ENCODE measurements around the gene ARL2BP.

DNA sequence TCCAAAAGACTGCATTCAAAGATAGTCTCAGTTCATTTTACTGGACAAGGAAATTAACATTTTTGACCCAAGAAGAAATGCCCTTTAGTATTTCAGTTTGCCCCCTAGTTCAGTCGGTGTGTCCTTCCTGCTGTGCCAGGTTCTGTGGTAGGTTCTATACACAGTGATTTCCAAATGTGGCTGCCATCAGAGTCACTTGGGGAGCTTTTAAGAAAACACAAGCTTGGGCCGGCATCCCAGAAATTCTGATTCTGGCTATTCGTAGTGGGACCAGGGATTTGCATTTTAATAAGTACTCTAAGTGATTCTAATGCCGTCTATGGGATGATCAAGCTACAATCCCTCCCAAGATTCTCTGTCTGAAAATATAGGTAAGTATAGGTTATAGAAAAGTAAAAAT is 48.8 kb upstream of the ARL2BP start:
- TF ChIP-seq, protein P1, sequence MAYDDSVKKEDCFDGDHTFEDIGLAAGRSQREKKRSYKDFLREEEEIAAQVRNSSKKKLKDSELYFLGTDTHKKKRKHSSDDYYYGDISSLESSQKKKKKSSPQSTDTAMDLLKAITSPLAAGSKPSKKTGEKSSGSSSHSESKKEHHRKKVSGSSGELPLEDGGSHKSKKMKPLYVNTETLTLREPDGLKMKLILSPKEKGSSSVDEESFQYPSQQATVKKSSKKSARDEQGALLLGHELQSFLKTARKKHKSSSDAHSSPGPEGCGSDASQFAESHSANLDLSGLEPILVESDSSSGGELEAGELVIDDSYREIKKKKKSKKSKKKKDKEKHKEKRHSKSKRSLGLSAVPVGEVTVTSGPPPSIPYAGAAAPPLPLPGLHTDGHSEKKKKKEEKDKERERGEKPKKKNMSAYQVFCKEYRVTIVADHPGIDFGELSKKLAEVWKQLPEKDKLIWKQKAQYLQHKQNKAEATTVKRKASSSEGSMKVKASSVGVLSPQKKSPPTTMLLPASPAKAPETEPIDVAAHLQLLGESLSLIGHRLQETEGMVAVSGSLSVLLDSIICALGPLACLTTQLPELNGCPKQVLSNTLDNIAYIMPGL (CRISPR knock-in tag; IDR thresholded peaks at IDR 0.05) = no peak
- TF ChIP-seq, protein P2, sequence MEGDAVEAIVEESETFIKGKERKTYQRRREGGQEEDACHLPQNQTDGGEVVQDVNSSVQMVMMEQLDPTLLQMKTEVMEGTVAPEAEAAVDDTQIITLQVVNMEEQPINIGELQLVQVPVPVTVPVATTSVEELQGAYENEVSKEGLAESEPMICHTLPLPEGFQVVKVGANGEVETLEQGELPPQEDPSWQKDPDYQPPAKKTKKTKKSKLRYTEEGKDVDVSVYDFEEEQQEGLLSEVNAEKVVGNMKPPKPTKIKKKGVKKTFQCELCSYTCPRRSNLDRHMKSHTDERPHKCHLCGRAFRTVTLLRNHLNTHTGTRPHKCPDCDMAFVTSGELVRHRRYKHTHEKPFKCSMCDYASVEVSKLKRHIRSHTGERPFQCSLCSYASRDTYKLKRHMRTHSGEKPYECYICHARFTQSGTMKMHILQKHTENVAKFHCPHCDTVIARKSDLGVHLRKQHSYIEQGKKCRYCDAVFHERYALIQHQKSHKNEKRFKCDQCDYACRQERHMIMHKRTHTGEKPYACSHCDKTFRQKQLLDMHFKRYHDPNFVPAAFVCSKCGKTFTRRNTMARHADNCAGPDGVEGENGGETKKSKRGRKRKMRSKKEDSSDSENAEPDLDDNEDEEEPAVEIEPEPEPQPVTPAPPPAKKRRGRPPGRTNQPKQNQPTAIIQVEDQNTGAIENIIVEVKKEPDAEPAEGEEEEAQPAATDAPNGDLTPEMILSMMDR (IDR thresholded peaks at IDR 0.05) = no peak
- TF ChIP-seq CREB1 (CRISPR knock-in tag; IDR thresholded peaks at IDR 0.05) (no peak), SP1 (CRISPR knock-in tag; conservative IDR thresholded peaks at IDR 0.05) (no peak), ZNF317 (CRISPR knock-in tag; IDR thresholded peaks at IDR 0.05; ENCODE audit: borderline replicate concordance, low read depth) (no peak), FOXJ3 (CRISPR knock-in tag; IDR thresholded peaks at IDR 0.05; ENCODE audit: borderline replicate concordance) (no peak), ZNF671 (CRISPR knock-in tag; IDR thresholded peaks at IDR 0.05) (no peak), JUN (CRISPR knock-in tag; IDR thresholded peaks at IDR 0.05) (no peak)
- TF ChIP-seq, protein P3, sequence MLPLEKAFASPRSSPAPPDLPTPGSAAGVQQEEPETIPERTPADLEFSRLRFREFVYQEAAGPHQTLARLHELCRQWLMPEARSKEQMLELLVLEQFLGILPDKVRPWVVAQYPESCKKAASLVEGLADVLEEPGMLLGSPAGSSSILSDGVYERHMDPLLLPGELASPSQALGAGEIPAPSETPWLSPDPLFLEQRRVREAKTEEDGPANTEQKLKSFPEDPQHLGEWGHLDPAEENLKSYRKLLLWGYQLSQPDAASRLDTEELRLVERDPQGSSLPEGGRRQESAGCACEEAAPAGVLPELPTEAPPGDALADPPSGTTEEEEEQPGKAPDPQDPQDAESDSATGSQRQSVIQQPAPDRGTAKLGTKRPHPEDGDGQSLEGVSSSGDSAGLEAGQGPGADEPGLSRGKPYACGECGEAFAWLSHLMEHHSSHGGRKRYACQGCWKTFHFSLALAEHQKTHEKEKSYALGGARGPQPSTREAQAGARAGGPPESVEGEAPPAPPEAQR (CRISPR knock-in tag; IDR thresholded peaks at IDR 0.05) = no peak
- TF ChIP-seq, protein P4, sequence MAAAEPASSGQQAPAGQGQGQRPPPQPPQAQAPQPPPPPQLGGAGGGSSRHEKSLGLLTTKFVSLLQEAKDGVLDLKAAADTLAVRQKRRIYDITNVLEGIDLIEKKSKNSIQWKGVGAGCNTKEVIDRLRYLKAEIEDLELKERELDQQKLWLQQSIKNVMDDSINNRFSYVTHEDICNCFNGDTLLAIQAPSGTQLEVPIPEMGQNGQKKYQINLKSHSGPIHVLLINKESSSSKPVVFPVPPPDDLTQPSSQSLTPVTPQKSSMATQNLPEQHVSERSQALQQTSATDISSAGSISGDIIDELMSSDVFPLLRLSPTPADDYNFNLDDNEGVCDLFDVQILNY (CRISPR knock-in tag; IDR thresholded peaks at IDR 0.05) = no peak
- TF ChIP-seq, protein P5, sequence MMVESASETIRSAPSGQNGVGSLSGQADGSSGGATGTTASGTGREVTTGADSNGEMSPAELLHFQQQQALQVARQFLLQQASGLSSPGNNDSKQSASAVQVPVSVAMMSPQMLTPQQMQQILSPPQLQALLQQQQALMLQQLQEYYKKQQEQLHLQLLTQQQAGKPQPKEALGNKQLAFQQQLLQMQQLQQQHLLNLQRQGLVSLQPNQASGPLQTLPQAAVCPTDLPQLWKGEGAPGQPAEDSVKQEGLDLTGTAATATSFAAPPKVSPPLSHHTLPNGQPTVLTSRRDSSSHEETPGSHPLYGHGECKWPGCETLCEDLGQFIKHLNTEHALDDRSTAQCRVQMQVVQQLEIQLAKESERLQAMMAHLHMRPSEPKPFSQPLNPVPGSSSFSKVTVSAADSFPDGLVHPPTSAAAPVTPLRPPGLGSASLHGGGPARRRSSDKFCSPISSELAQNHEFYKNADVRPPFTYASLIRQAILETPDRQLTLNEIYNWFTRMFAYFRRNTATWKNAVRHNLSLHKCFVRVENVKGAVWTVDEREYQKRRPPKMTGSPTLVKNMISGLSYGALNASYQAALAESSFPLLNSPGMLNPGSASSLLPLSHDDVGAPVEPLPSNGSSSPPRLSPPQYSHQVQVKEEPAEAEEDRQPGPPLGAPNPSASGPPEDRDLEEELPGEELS (CRISPR knock-in tag; IDR thresholded peaks at IDR 0.05) = no peak
- TF ChIP-seq, protein P6, sequence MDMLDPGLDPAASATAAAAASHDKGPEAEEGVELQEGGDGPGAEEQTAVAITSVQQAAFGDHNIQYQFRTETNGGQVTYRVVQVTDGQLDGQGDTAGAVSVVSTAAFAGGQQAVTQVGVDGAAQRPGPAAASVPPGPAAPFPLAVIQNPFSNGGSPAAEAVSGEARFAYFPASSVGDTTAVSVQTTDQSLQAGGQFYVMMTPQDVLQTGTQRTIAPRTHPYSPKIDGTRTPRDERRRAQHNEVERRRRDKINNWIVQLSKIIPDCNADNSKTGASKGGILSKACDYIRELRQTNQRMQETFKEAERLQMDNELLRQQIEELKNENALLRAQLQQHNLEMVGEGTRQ (CRISPR knock-in tag; IDR thresholded peaks at IDR 0.05) = no peak

All from WTC11 (cell line).